ENCODE measurements around the gene SLC46A2.

- no peak for TF ChIP-seq RAD21 (IDR thresholded peaks at IDR 0.05)
- TF ChIP-seq CTCF (IDR thresholded peaks at IDR 0.05; ENCODE audit: low read depth, low read length, missing input control), result no peak
- TF ChIP-seq FOXA1 (IDR thresholded peaks at IDR 0.05), result no peak
- TF ChIP-seq GABPA (IDR thresholded peaks at IDR 0.05 in 1 of 2, conservative IDR thresholded peaks at IDR 0.05 in 1 of 2), result no peak
- no peak for TF ChIP-seq REST (IDR thresholded peaks at IDR 0.05)
Observed at GRCh38 chr9:112892981-112893380, 2.3 kb upstream of the SLC46A2 start.
